Tibial nerve (tissue), 4 donors: ENCODE results near the gene TRPC3. TPM values are rescaled to one million over a fixed set of nuclear protein-coding genes. Genes with fewer than 3 reads are reported as not detected.

Experiments used
- DNase-seq, 2 donors: peaks; one replicate each; pipeline ENCODE4 v3.0.0-alpha.2; 2019; ENCODE audit warnings: low spot score in 2 of 2
- H3K27ac ChIP-seq, 4 donors: fragments of 200-600 bp; sonication (generic) in 3 of 4; one replicate each; pipeline ENCODE4 v1.5.1; 2017 to 2019; ENCODE audit warnings: mild to moderate bottlenecking in 1 of 4
- H3K27me3 ChIP-seq, 2 donors: fragments of 200-600 bp; sonication (generic) in 1 of 2; one replicate each; pipeline versions ENCODE4 v1.5.1 to v1.6.0; 2017 to 2019
- H3K36me3 ChIP-seq, 3 donors: fragments of 200-600 bp; sonication (generic); one replicate each; pipeline ENCODE4 v1.5.1; 2018 to 2019
- H3K4me1 ChIP-seq, 4 donors: fragments of 200-600 bp; sonication (generic) in 3 of 4; one replicate each; pipeline ENCODE4 v1.5.1; 2017 to 2019
- H3K4me3 ChIP-seq, 4 donors: fragments of 200-600 bp; sonication (generic) in 3 of 4; one replicate each; pipeline ENCODE4 v1.5.1; 2017 to 2019; ENCODE audit warnings: mild to moderate bottlenecking in 1 of 4, moderate library complexity in 1 of 4
- H3K9me3 ChIP-seq, 4 donors: fragments of 200-600 bp; sonication (generic) in 3 of 4; one replicate each; pipeline ENCODE4 v1.5.1; 2017 to 2019
- CTCF ChIP-seq, 5 experiments: fragments of 200-600 bp in 3 of 5; fragments of 450-650 bp in 2 of 5; sonication (generic) in 3 of 5; IDR thresholded peaks; one replicate each; pipeline ENCODE4 v1.5.1; 2016 to 2019; ENCODE audit warnings: antibody characterized with exemption in 5 of 5, mild to moderate bottlenecking in 3 of 5, moderate library complexity in 2 of 5
- EP300 ChIP-seq, 2 donors: sonication (generic); formaldehyde crosslinking; IDR thresholded peaks; one replicate each; pipeline ENCODE4 v1.6.1; 2017; ENCODE audit warnings: antibody characterized with exemption in 2 of 2, mild to moderate bottlenecking in 1 of 2
- POLR2A ChIP-seq, 2 donors: fragments of 450-650 bp; IDR thresholded peaks; one replicate each; pipeline ENCODE4 v1.6.1; 2017; ENCODE audit warnings: antibody characterized with exemption in 2 of 2, mild to moderate bottlenecking in 2 of 2, moderate library complexity in 2 of 2
- WGBS, 2 donors: methylation state at CpG; one replicate each; pipeline ENCODE4 v1.1.5; 2018; 5-methylcytosine and 5-hydroxymethylcytosine counted together
- total RNA-seq, 4 donors: library from RNA; depleted of rRNA; stranded (reverse); fragments of >200 nt; gene quantifications; one replicate each; pipeline ENCODE4 v1.1.0, GENCODE V29; 2016

The TRPC3 gene
- total RNA-seq, 4 donors from 2014 or later = 0.21 to 4.5 (median 2.0) TPM; not detected in 1

GRCh38 chr4:121950680-121951520 is 960 bp downstream of the TRPC3 start:
- peaks cover 0 to 2% of the 10 kb centered on the region in 2 donors for H3K27me3 ChIP-seq
- H3K36me3 ChIP-seq = no peaks in the 10 kb centered on the region
- H3K4me1 ChIP-seq = peaks cover 0 to 23% (median 5%) of the 10 kb centered on the region in 4 donors
- peak in 1 of 2 donors; percentile 16 for DNase-seq
- H3K27ac ChIP-seq = peak overlapping the region in 3 of 4 donors; percentile 25 to 77 (median 39)
- 1% methylated on average over 25 to 33 of the region's 76 CpGs for WGBS, 2 donors
- peak overlapping the region; percentile 45 to 84 (median 56) for H3K4me3 ChIP-seq
- no peaks in the 10 kb centered on the region for H3K9me3 ChIP-seq
- TF ChIP-seq CTCF (IDR thresholded peaks at IDR 0.05) (no peak), POLR2A (IDR thresholded peaks at IDR 0.05) (no peak), EP300 (IDR thresholded peaks at IDR 0.05) (no peak)

- WGBS, 2 donors = 1 to 4% methylated on average over 31 to 34 of the region's 34 CpGs
- Histone ChIP-seq H3K4me3 (peak overlapping the region; percentile 45 to 84 (median 56)), H3K4me1 (peaks cover 0 to 23% (median 5%) of the 10 kb centered on the region in 4 donors), H3K36me3 (no peaks in the 10 kb centered on the region), H3K9me3 (no peaks in the 10 kb centered on the region), H3K27ac (peak overlapping the region in 3 of 4 donors; percentile 25 to 77 (median 39)), H3K27me3 (peaks cover 0 to 2% of the 10 kb centered on the region in 2 donors)
- peak; percentile 38 to 69 for DNase-seq
- TF ChIP-seq CTCF (IDR thresholded peaks at IDR 0.05) = peak; percentile 64 to 75 (median 69)
- no peak for TF ChIP-seq POLR2A (IDR thresholded peaks at IDR 0.05)
Observed at GRCh38 chr4:121950212-121950679, 1.6 kb downstream of the TRPC3 start.

- Histone ChIP-seq H3K36me3 (no peaks in the 10 kb centered on the region), H3K27ac (no peak overlapping the region), H3K4me3 (no peak overlapping the region), H3K4me1 (peaks cover 0 to 16% (median 5%) of the 10 kb centered on the region in 4 donors), H3K27me3 (peaks cover 0 to 10% of the 10 kb centered on the region in 2 donors), H3K9me3 (no peaks in the 10 kb centered on the region)
- TF ChIP-seq EP300 (IDR thresholded peaks at IDR 0.05) = no peak
- WGBS, 2 donors = 95 to 99% methylated on average over 3 of the region's 3 CpGs
- DNase-seq = no peak
Observed at GRCh38 chr4:121946644-121947043, 5.2 kb downstream of the TRPC3 start.

GRCh38 chr4:121943941-121944340 is 7.9 kb downstream of the TRPC3 start:
- H3K27me3 ChIP-seq = peaks cover 0 to 8% of the 10 kb centered on the region in 2 donors
- no peaks in the 10 kb centered on the region for H3K4me1 ChIP-seq
- TF ChIP-seq EP300 (IDR thresholded peaks at IDR 0.05) (no peak), POLR2A (IDR thresholded peaks at IDR 0.05) (no peak), CTCF (IDR thresholded peaks at IDR 0.05) (peak in 1 of 5 experiments; percentile 6)
- WGBS, 2 donors = 54 to 56% methylated on average over 4 of the region's 4 CpGs
- DNase-seq = no peak
- H3K9me3 ChIP-seq = no peaks in the 10 kb centered on the region
- H3K4me3 ChIP-seq = no peak overlapping the region
- H3K36me3 ChIP-seq = no peaks in the 10 kb centered on the region
- H3K27ac ChIP-seq = no peak overlapping the region

- Histone ChIP-seq H3K4me1 (no peaks in the 10 kb centered on the region), H3K36me3 (no peaks in the 10 kb centered on the region), H3K4me3 (no peak overlapping the region), H3K9me3 (no peaks in the 10 kb centered on the region), H3K27ac (no peak overlapping the region), H3K27me3 (peaks cover 0 to 8% of the 10 kb centered on the region in 2 donors)
- TF ChIP-seq CTCF (IDR thresholded peaks at IDR 0.05) (no peak), EP300 (IDR thresholded peaks at IDR 0.05) (no peak), POLR2A (IDR thresholded peaks at IDR 0.05) (no peak)
- DNase-seq = no peak
- WGBS, 2 donors = 33 to 38% methylated on average over 3 of the region's 3 CpGs
Observed at GRCh38 chr4:121939690-121940089, 12.2 kb downstream of the TRPC3 start.
